ENCODE measurements around the gene MEIS3.
"Not testable (repeated sequence)": the region's sequence is repeated elsewhere in the genome, so short reads cannot be mapped to it uniquely, and the experiment has no call there.

MEIS3 gene

DNA sequence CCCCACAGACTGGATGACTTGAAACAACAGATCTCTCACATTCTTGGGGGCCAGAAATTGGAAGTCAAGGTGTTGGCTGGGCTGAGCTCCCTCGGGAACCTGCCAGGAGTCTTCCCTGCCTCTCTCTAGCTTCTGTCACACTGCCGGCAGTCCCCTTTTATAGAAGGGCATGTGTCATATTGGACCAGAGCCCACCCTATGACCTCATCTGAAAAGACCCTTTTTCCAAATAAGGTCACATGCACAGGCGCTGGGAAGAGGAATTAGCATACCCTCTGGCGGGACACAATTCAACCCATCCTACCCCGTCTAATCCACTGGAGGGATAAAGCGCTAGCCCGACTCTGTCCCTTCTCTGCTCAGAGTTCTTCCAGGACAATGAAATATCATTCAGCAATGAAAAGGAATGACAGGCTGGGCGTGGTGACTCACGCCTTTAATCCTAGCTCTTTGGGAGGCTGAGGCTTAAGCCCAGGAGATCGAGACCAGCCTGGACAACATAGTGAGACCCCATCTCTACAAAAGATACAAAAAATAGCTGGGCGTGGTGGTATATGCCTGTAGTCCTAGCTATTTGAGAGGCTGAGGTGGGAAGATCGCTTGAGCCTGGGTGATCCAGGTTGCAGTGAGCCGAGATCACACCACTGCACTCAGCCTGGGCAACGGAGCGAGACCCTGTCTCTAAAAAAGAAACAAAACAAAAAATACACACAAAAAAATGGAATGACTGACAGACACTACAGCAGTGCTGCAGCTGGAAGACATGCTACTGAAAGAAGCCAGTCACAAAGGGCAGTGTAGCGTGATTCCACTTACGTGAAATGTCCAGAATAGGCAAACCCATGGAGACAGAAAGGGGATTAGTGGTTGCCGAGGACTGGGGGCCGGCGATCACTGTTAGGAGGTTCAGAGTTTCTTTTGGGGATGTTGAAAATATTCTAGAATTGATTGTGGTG, 28.5 kb downstream of the MEIS3 start:
- H3K27ac Mint-ChIP-seq = no peak overlapping the region
- H3K4me3 Mint-ChIP-seq = no peak overlapping the region
- no peaks in the 10 kb centered on the region for H3K36me3 Mint-ChIP-seq (ENCODE audit: low read depth)
- H3K4me1 Mint-ChIP-seq (ENCODE audit: low read depth) = peaks cover 4% of the 10 kb centered on the region
- H3K27me3 Mint-ChIP-seq (ENCODE audit: low read depth) = no peaks in the 10 kb centered on the region
- no peaks in the 10 kb centered on the region for H3K9me3 Mint-ChIP-seq

DNA sequence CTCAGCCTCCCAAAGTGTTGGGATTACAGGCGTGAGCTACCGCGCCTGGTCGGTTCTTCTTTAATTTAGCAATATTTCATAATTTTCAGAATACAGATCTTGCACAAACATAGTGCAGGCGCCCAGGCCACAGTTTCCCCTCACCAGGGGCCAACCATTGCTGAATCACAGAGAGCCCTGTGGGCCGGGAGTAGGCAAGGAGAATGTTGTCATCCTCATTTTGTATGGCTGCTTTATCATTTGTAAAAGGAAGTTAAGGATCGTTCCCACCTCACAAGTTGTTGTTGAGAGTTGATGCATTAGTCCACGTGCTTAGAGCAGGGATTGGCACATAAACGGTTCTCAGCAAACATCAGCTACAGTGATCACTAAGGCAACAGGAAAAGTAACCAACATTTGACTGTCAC, 30.2 kb downstream of the MEIS3 start:
- no peaks in the 10 kb centered on the region for H3K27me3 Mint-ChIP-seq (ENCODE audit: low read depth)
- no peak overlapping the region for H3K27ac Mint-ChIP-seq
- no peak overlapping the region for H3K4me3 Mint-ChIP-seq

DNA sequence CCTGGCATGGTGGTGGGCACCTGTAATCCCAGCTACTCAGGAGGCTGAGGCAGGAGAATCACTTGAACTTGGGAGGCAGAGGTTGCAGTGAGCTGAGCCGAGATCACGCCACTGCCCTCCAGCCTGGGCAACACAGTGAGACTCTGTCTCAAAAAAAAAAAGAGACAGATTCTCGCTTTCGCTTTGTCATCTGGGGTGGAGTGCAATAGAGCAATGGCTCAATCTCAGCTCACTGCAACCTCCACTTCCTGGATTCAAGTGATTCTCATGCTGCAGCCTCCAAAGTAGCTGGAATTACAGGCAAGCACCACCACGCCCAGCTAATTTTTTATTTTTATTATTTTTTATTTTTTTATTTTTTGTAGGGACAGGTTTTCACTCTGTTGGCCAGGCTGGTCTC, 30.6 kb downstream of the MEIS3 start:
- not testable (repeated sequence) for H3K4me3 Mint-ChIP-seq; H3K27me3 Mint-ChIP-seq (ENCODE audit: low read depth); H3K4me1 Mint-ChIP-seq (ENCODE audit: low read depth); H3K9me3 Mint-ChIP-seq; H3K36me3 Mint-ChIP-seq (ENCODE audit: low read depth); H3K27ac Mint-ChIP-seq

More for the DNA sequence above, 30.2 kb downstream of the MEIS3 start:
- Mint-ChIP-seq H3K36me3 (ENCODE audit: low read depth) (no peaks in the 10 kb centered on the region), H3K4me1 (ENCODE audit: low read depth) (peaks cover 4% of the 10 kb centered on the region), H3K9me3 (no peaks in the 10 kb centered on the region)

DNA sequence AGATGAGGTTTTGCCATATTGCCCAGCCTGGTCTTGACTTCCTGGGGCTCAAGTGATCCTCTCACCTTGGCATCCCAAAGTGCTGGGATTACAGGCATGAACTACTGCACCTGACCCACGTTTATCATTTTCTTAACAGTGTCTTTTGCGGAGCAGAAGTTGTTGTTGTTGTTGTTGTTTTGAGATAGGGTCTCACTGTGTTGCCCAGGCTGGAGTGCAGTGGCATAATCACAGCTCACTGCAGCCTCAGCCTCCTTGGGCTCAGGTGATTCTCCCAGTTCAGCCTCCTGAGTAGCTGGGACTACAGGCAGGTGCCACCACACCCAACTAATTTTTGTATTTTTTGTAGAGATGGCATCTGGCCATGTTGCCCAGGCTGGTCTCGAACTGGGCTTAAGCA, 31.7 kb downstream of the MEIS3 start:
- not testable (repeated sequence) for H3K4me3 Mint-ChIP-seq; H3K4me1 Mint-ChIP-seq (ENCODE audit: low read depth); H3K36me3 Mint-ChIP-seq (ENCODE audit: low read depth); H3K27me3 Mint-ChIP-seq (ENCODE audit: low read depth); H3K27ac Mint-ChIP-seq; H3K9me3 Mint-ChIP-seq

DNA sequence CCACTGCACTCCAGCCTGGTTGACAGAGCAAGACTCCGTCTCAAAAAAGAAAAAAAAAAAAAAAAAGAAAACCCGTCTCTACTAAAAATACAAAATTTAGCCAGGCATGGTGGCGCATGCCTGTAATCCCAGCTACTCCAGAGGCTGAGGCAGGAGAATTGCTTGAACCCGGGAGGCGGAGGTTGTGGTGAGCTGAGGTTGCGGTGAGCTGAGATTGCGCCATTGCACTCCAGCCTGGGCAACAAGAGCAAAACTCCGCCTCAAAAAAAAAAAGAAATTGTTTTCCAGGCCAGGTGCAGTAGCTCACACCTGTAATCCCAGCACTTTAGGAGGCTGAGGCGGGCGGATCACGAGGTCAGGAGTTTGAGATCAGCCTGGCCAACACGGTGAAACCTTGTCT, 32.7 kb downstream of the MEIS3 start:
- not testable (repeated sequence) for H3K36me3 Mint-ChIP-seq (ENCODE audit: low read depth)

DNA sequence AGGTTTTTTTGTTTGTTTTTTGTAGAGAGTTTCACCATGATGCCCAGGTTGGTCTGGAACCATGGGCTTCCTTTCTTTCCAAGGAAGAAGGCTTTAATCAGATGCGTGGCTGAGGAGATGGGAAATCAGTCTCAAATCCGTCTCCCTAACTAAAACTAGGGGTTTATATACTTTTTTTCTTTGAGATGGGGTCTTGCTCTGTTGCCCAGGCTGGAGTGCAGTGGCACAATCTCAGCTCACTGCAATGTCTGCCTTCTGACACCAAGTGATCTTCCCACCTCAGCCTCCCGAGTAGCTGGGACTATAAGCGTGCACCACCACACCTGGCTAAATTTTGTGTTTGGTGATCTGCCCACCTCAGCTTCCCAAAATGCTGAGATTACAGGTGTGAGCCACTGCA, 34.8 kb downstream of the MEIS3 start:
- H3K4me3 Mint-ChIP-seq; H3K27ac Mint-ChIP-seq; H3K9me3 Mint-ChIP-seq; H3K27me3 Mint-ChIP-seq (ENCODE audit: low read depth): not testable (repeated sequence)
- peaks cover 11% of the 10 kb centered on the region for H3K4me1 Mint-ChIP-seq (ENCODE audit: low read depth)
- peaks cover 13% of the 10 kb centered on the region for H3K36me3 Mint-ChIP-seq (ENCODE audit: low read depth)

More for the DNA sequence above, 32.7 kb downstream of the MEIS3 start:
- not testable (repeated sequence) for H3K4me3 Mint-ChIP-seq; H3K27me3 Mint-ChIP-seq (ENCODE audit: low read depth); H3K27ac Mint-ChIP-seq; H3K9me3 Mint-ChIP-seq
- H3K4me1 Mint-ChIP-seq (ENCODE audit: low read depth) = peaks cover 12% of the 10 kb centered on the region

DNA sequence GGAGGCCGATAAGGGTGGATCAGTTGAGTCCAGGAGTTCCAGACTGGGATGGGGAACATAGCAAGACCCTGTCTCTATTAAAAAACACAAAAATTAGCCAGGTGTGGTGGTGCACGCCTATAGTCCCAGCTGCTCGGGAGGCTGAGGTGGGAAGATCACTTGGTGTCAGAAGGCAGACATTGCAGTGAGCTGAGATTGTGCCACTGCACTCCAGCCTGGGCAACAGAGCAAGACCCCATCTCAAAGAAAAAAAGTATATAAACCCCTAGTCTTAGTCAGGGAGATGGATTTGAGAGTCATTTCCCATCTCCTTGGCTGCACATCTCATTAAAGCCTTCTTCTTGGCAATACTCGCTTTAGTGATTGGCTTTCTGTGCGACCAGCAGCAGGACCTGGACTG, 35.4 kb downstream of the MEIS3 start:
- peaks cover 11% of the 10 kb centered on the region for H3K4me1 Mint-ChIP-seq (ENCODE audit: low read depth)
- not testable (repeated sequence) for H3K27me3 Mint-ChIP-seq (ENCODE audit: low read depth); H3K27ac Mint-ChIP-seq; H3K9me3 Mint-ChIP-seq; H3K4me3 Mint-ChIP-seq
- H3K36me3 Mint-ChIP-seq (ENCODE audit: low read depth) = peaks cover 13% of the 10 kb centered on the region

DNA sequence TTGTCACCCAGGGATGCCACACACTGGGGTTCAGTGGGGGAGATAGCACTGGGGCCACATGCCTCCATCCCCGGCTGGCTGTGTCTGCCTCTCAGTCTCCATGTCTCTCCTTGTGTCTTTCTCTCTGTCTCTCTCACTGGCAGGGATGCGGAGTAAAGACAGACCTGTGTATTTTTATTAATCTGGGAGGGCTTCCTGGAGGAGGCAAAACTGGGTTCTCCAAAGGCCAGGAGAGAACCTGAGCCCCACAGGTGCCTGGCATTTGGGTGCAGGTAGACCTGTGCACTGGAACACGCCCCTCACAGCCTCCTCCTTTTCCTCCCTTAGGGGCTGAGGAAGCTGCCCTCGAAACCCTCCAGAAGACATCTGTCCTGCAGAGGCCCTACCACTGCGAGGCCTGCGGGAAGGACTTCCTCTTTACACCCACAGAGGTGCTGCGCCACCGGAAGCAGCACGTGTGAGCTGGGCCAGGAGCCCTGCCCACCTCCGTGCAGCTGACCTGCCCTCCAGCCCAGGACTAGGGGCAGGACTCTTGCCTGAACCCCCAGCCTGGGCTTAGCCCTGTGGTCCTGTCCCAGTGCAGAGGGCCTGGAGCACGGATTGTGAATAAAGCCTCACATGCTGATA, 37.6 kb downstream of the MEIS3 start:
- Mint-ChIP-seq H3K4me1 (ENCODE audit: low read depth) (peaks cover 11% of the 10 kb centered on the region), H3K36me3 (ENCODE audit: low read depth) (peaks cover 13% of the 10 kb centered on the region), H3K4me3 (no peak overlapping the region), H3K27me3 (ENCODE audit: low read depth) (no peaks in the 10 kb centered on the region), H3K27ac (no peak overlapping the region), H3K9me3 (no peaks in the 10 kb centered on the region)

DNA sequence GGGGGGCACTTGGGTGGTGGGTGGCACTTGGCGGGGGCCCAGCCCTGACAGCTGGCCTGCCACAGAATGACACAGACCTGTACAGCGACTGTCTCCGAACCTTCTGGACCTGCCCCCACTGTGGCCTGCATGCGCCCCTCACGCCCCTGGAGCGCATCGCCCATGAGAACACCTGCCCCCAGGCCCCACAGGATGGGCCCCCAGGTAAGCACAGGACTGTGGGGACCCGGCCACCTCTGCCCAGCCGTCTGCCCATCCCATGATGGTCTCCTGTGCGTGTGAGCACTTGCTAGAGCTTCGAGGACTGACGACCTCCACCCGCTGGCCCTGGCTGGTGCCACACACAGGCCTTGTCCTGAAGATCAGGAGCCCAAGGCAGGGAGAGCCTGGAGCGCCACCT, 38.2 kb downstream of the MEIS3 start:
- Mint-ChIP-seq H3K27ac (no peak overlapping the region), H3K9me3 (no peaks in the 10 kb centered on the region), H3K4me3 (no peak overlapping the region), H3K4me1 (ENCODE audit: low read depth) (peaks cover 11% of the 10 kb centered on the region), H3K36me3 (ENCODE audit: low read depth) (peaks cover 14% of the 10 kb centered on the region), H3K27me3 (ENCODE audit: low read depth) (no peaks in the 10 kb centered on the region)

DNA sequence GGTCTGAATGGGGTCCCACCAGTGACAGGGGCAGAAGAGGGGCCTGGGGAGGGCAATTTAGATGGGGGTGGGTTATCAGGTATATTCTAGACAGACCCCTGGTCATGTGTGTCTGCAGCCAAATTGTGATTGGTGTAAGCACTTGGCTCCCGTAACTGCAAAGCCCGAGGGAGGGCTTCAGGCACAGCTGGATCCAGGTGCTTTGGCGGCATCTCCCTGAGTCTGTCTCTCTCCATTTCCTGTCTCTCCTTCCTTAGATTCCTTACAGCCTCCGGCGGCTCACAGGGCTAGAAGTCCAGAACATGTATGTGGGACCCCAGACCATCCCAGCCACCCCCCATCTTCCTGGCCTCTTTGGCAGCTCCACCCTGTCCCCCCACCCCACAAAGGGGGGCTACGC, 38.8 kb downstream of the MEIS3 start:
- Mint-ChIP-seq H3K4me1 (ENCODE audit: low read depth) (peaks cover 11% of the 10 kb centered on the region), H3K27ac (no peak overlapping the region), H3K4me3 (no peak overlapping the region), H3K36me3 (ENCODE audit: low read depth) (peaks cover 15% of the 10 kb centered on the region), H3K9me3 (no peaks in the 10 kb centered on the region), H3K27me3 (ENCODE audit: low read depth) (no peaks in the 10 kb centered on the region)

DNA sequence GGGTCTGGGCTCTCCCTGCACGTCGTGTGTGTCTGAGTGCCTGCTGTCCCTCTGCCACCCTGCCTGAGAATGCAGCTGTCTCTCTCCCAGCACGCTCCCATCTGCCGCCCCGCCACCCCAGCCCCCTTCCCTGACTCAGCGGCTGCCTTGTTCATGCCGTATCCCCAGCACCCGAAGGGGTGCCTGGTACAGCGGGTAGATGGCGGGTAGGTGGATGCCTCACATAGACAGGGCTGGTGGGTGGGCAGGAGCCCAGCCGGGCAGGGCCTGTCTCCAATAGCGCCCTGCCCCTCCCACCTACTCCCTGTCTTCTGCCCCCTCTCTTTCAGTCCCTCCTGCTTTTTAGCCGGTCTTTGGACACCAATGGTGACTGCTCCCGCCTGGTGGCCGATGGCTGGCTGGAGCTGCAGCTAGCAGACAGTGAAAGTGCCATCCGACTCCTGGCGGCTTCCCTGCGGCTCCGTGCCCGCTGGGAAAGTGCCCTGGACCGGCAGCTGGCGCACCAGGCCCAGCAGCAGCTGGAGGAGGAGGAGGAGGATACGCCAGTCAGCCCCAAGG, 39.9 kb downstream of the MEIS3 start:
- Mint-ChIP-seq H3K27me3 (ENCODE audit: low read depth) (no peaks in the 10 kb centered on the region), H3K27ac (no peak overlapping the region), H3K9me3 (no peaks in the 10 kb centered on the region), H3K4me1 (ENCODE audit: low read depth) (peaks cover 11% of the 10 kb centered on the region), H3K4me3 (no peak overlapping the region), H3K36me3 (ENCODE audit: low read depth) (peaks cover 18% of the 10 kb centered on the region)

DNA sequence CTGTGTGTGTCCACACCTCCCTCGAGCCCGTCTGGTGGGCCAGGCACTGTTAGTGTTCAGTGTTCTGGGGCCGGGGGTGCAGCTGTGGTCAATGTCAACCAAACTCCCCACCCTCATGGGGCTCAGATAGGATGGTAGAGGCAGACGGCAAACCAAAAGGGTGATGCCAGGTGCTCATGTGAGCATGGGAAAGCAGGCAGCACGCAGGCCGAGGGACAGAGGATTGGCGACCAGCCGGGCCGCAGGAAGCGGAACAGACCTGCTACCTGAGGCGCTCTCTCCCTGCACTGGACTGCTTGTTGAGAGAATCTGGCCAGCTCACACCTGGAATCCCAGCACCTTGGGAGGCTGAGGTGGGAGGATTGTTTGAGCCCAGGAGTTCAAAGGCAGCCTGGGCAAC, 41.1 kb downstream of the MEIS3 start:
- H3K4me1 Mint-ChIP-seq (ENCODE audit: low read depth) = peaks cover 9% of the 10 kb centered on the region
- peaks cover 20% of the 10 kb centered on the region for H3K36me3 Mint-ChIP-seq (ENCODE audit: low read depth)
- H3K9me3 Mint-ChIP-seq = no peaks in the 10 kb centered on the region
- H3K27ac Mint-ChIP-seq = no peak overlapping the region
- H3K27me3 Mint-ChIP-seq (ENCODE audit: low read depth) = no peaks in the 10 kb centered on the region
- no peak overlapping the region for H3K4me3 Mint-ChIP-seq

DNA sequence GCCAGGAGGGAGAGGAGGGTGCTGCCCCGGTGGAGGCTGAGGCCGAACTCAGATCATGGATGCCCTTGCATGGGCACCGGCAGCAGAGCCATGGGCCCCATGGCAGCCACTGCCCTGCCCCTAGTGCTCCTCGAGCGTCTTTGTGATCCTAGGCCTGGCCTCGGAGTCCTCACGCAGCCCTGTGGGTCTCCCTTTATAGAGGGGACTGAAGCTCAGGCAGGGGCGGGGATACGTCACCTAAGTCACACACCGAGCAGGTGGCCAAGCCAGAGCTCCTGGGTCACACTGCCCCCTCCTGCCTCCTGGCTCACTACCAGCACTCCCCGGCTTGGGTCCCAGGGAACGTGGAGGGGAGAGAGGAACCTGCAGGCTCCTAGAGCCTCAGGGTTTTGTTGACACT, 41.5 kb downstream of the MEIS3 start:
- Mint-ChIP-seq H3K27ac (no peak overlapping the region), H3K4me1 (ENCODE audit: low read depth) (peaks cover 7% of the 10 kb centered on the region), H3K36me3 (ENCODE audit: low read depth) (peaks cover 20% of the 10 kb centered on the region), H3K9me3 (no peaks in the 10 kb centered on the region), H3K4me3 (no peak overlapping the region), H3K27me3 (ENCODE audit: low read depth) (no peaks in the 10 kb centered on the region)

DNA sequence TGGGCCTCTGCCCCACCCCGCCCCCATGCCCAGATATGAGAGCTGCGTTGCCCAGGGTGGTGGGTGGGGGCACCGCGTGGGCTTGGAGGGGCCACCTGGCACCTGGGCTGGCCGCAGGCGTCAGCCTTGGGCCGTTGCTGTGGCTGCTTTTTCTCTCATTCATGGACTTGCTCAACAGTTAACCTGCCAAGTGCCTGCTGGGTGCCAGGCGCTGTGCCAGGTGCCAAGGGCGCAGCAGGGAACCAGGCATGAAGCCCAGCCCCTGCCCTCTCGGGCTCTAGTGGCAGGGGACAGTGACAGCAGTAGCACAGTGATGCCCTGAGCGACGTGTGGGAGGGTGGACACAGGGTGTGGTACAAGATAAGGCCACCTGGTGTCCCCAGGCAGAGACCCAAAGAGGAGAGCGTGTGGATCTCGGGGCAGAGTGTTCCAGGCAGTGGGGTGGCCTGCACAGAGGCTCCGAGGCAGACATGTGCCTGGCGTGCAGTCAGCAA, 42.1 kb downstream of the MEIS3 start:
- no peaks in the 10 kb centered on the region for H3K27me3 Mint-ChIP-seq (ENCODE audit: low read depth)
- no peaks in the 10 kb centered on the region for H3K9me3 Mint-ChIP-seq
- peaks cover 18% of the 10 kb centered on the region for H3K36me3 Mint-ChIP-seq (ENCODE audit: low read depth)
- H3K4me3 Mint-ChIP-seq = no peak overlapping the region
- peaks cover 7% of the 10 kb centered on the region for H3K4me1 Mint-ChIP-seq (ENCODE audit: low read depth)
- no peak overlapping the region for H3K27ac Mint-ChIP-seq

DNA sequence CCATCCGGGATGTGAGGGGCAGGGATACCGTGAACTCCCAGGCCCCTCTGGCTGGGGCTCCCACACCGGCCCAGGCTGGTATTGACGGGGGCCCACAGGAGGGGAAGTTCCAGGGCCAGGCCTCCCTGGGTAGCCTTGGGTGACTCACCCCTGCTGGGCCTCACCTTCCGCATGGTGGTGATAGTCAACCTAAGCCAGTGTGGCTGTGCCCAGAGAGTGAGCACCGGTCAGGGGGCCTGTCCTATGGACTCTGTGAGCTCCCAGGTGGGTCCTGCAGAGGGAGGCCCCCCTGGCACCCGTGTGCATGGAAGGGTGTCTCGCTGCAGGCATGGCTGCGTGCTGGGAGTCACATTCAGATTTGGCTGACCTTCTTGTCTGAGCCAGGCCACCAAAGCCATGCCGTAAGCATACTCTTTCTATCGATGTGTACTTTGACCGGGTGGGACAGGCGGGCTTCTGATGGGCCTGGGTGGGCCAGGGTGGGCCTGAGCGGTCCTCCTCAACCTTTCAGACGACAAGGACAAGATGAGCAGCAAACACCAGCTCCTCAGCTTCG, 42.7 kb downstream of the MEIS3 start:
- H3K27me3 Mint-ChIP-seq (ENCODE audit: low read depth) = no peaks in the 10 kb centered on the region
- no peak overlapping the region for H3K27ac Mint-ChIP-seq
- no peak overlapping the region for H3K4me3 Mint-ChIP-seq
- peaks cover 17% of the 10 kb centered on the region for H3K36me3 Mint-ChIP-seq (ENCODE audit: low read depth)
- peaks cover 4% of the 10 kb centered on the region for H3K4me1 Mint-ChIP-seq (ENCODE audit: low read depth)
- H3K9me3 Mint-ChIP-seq = no peaks in the 10 kb centered on the region
